ENCODE measurements around the gene PSAPL1.
"Not testable (repeated sequence)": the region's sequence is repeated elsewhere in the genome, so short reads cannot be mapped to it uniquely, and the experiment has no call there.

The PSAPL1 gene

DNA sequence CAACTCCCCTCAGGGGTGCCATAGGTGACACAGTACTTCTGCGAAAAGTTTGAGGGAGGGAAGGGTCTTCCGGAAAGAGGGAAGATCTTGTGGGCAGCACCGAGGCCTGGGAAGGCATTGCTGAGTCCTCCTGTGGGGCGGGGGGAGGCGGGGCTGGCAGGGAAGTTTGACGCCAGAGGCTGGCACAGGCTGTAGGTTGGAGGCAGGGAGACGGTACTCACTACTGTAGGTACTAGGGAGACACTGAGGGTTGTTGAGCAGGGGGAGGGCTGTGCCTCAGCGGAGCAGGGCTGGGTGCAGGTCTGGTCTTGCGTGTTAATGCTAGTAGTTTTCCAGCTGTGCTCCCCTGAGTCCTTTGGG lies 23.3 kb upstream of the PSAPL1 start:
- DNase-seq (ENCODE audit: low spot score), result no peak

DNA sequence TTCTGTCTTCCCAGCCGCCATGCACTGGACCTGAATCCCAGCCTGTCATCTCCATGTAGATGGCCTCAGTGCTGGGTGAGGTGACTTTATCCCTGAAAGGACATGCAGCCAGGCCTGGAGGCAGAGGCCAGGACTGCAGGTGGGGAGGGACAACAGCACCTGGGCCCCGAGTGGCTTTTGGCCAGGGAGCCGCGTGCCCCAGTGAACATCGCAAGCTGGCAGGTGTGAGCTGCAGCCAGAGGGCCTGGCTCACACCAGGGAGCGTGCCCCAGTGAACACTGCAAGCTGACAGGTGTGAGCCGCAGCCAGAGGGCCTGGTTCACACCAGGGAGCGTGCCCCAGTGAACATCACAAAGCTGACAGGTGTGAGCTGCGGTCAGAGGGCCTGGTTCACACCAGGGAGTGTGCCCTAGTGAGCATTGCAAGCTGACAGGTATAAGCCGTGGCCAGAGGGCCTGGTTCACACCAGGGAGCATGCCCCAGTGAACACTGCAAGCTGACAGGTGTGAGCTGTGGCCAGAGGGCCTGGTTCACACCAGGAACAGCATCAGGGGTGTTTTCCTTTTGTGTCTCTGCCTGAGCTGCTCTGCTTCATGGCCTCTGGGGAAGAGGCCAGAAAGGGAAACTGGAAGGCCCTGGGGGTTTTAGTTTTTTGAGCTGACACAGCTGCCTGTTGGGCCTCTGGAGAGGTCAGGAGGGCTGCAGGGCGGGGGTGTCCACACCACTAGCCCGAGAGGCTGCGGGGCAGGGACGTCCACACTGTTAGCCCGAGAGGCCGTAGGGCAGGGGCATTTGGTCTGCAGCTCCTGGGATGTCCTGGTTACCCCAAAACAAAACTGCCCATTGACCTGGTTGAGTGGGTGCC lies 22.7 kb upstream of the PSAPL1 start:
- no peak for DNase-seq (ENCODE audit: low spot score)

DNA sequence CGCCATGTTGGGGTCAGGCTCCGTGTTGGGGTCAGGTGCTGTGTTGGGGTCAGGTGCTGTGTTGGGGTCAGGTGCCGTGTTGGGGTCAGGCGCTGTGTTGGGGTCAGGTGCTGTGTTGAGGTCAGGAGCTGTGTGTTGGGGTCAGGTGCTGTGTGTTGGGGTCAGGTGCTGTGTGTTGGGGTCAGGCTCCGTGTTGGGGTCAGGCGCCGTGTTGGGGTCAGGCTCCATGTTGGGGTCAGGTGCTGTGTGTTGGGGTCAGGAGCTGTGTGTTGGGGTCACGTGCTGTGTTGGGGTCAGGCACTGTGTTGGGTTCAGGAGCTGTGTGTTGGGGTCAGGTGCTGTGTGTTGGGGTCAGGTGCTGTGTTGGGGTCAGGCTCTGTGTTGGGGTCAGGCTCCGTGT lies 18.1 kb upstream of the PSAPL1 start:
- DNase-seq (ENCODE audit: low spot score), result not testable (repeated sequence)

DNA sequence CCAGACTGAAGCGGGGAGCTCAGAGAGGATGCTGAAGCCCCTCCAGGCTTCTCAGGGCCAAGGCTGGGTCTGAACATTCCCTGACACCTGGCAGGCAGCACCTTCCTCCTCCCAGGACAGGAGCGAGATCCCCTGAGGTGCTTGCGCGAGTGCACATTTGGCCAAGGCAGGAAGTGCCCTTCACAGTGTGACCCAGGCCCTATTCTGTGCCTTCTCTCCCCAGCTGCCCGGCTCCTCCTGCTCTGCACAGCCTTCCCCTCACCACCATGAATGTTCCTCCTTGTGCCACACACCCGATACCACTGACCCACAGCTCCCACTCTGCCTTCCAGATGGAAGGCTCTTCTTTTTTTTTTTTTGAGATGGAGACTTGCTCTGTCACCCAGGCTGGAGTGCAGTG lies 17.1 kb upstream of the PSAPL1 start:
- DNase-seq (ENCODE audit: low spot score), result no peak

DNA sequence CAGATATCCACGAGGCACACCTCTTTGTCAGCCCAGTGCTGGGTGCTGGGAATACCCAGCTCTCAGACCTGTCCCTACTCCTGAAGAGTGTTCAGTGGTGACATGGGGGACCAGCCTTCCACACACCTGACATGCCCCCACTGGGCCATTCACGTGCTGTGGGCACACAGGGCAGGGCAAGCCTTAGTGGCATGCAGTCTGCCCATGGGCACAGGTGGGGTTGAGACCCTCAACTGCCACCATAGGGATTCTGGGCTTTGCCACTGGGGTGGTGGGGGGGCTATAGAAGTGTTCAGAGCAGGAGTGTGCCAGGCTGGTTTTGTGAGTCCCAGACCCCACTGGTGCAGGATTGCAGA lies 16.7 kb upstream of the PSAPL1 start:
- DNase-seq (ENCODE audit: low spot score), result no peak

DNA sequence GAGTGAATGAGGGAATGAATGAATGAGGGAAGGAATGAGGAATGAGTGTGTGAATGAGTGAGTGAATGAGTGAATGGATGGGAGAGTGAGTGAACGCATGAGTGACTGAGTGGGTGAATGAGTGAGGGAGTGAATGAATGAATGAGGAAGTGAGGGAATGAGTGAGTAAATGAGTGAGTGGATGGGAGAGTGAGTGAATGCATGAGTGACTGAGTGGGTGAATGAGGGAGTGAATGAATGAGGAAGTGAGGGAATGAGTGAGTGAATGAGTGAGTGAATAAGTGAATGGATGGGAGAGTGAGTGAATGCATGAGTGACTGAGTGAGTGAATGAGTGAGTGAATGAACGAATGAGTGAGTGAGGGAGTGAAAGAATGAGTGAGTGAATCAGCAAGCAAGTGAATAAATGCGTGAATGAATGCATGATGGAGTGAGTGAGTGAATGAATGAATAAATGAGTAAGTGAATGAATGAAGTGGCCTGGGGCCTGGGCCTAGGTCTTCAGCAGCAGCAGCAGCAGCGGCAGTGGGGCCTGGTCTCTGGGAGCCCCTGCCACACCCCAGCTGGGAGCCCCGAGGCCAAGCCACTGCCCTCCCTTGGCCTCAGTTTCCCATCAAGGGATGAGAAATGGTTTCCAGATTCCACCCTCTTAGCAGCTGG lies 16.2 kb upstream of the PSAPL1 start:
- DNase-seq (ENCODE audit: low spot score), result no peak

DNA sequence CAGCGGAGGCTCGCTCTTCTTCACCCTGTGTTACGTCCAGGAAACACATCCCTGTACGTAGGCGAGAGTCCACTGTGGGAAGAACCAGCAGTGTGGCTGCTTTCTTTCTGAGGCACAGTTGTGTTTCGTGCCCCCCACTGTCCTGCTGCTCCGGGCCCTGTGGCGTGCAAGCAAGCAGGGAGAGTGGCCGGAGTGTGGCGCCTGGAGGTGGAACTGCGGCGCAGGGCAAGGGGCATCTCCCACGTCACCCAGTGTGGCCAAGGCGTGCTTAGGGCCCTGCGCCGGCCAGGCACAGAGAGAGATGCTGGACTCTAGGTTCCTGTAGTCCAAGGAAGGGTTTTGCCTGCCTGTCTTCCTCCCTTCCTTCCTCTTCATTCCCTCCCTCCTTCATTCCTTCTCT lies 13.3 kb upstream of the PSAPL1 start:
- DNase-seq (ENCODE audit: low spot score), result no peak

DNA sequence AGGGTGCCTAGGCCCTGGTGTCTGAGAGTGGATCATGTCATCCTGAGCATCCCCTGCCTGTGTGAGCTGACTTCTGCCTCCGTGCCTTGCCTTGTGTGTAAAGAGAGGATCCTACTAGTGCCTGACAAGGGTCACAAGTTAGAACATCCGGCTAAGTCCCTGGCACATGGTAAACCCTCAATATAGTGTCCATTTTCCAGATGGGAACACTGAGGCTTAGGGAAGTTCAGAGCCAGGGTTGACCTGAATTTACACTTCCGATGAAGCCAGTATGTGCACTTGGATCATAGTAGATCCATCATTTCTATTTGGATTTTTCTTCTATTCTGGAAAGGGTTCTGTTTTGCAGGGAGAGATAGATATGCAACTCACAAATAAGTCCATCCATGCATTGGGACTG lies 12.5 kb upstream of the PSAPL1 start:
- DNase-seq (ENCODE audit: low spot score), result no peak

DNA sequence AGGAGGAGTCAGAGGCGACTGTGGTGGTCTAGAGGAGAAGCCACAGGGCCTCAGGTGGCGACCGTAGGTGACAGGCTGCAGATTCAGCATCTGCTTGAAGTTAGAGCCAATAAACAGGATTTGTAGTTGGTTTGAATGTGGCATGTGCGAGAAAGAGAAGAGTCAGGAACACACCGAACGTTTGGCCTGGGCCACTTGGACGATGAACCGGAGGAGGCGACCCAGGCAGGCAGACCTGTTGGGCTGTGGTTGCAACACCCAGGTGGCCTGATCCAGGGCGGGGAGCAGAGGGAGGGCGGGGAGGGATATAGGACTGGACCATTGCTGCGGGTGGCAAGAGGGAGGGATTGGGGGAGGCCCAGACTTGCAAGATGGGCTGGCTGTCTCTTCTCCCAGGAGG lies 10.0 kb upstream of the PSAPL1 start:
- no peak for DNase-seq (ENCODE audit: low spot score)

DNA sequence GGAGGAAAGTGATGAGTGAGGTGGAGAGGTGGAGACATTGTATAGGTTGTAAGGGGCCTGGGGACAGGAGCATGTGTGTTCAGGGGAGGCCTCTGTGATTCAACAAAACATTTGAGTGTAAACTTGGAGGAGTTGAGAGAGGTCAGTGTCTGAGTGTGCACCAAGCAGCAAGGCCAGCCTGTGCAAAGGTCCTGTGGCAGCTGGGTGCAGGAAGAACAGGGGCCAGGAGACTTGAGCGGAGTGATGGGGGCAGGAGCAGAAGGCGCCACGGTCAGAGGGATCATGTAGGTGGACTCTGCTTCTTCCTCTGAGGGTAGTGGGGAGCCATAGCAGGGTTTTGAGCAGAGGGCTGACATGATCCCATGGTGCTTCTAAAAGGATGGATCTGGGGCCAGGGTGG lies 9.6 kb upstream of the PSAPL1 start:
- DNase-seq (ENCODE audit: low spot score), result no peak

DNA sequence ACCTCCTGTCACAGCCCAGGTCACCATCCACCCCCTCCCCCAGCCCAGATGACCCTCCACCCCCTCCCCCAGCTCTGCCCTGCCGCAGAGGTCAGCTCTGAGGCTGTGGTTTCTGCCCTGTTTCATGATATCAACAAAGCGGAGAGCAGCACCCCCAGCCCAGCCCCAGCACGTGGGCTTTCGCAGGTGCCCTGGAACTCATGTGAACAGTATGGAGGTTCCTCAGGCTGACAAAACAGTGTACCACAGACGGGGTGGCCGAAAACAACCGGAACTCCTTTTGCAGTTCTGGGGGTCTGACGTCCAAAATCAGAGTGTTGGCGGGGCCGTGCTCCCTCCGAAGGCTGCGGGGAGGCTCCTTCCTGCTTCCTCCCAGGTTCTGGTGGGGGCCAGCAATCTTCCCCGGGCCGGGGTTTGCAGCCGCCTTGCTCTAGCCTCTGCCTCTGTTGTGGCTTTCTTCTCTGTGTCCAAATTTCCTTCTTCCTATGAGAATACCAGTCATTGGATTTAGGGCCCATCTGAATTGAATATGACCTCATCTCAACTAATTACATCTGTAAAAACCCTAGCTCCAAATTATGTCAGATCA lies 7.9 kb upstream of the PSAPL1 start:
- DNase-seq (ENCODE audit: low spot score), result no peak

DNA sequence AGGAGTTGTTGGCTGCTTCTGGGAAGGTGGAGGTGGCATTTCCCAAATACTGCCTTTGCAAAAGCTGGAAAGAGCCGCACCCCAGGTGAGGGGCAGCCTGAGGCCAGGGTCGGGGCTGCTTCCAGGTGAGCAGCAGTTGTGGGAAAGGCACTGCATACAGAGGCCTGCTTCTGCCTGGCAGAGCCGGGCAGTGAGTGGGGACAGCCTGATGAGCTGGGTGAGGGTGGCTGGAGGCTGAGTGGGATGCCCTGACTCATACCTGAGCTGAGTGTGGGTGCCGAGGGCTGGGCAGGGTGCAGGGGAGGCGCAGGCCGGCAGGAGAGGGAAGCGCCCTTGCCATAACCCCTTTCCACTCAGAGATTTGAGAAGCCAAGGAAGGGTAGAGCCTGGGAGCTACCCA lies 6.5 kb upstream of the PSAPL1 start:
- no peak for DNase-seq (ENCODE audit: low spot score)

DNA sequence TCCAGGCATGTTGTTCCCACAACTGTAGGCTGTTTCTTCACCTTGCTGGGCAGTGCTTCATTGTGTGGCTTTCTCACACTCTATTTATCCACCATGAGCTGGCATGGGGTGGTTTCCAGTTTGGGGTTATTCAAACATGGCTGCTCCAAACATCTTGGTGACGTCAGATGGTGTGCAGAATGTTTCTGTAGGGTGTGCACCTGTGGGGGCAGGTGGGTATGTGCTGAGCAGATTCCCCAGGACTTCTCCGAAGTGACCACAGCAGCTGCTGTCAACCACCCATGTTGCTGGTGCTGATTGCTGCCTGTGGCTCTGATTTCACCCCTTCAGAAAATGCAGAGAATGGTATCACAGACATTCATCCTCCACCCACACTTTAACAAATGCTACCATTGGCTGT lies 5.0 kb upstream of the PSAPL1 start:
- DNase-seq (ENCODE audit: low spot score), result no peak

DNA sequence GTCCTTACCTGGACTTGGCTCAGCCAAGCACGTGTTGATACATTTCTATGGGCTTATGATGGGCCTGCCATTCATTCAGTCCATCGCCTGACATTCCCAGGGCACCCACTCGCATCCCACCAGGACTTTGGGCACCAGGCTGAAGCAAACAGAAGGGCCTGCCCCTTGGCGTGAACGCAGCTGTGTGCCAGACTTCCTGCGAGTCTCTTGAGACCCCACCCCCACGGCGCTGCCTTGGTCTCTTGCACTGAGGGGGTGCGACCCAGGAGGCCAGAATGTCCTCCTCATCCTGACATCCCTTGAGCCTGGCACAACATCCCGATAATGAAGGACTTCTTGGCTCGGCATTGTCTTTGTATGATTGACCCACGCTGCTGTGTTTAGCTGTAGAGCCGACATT lies 1.5 kb upstream of the PSAPL1 start:
- no peak for DNase-seq (ENCODE audit: low spot score)

DNA sequence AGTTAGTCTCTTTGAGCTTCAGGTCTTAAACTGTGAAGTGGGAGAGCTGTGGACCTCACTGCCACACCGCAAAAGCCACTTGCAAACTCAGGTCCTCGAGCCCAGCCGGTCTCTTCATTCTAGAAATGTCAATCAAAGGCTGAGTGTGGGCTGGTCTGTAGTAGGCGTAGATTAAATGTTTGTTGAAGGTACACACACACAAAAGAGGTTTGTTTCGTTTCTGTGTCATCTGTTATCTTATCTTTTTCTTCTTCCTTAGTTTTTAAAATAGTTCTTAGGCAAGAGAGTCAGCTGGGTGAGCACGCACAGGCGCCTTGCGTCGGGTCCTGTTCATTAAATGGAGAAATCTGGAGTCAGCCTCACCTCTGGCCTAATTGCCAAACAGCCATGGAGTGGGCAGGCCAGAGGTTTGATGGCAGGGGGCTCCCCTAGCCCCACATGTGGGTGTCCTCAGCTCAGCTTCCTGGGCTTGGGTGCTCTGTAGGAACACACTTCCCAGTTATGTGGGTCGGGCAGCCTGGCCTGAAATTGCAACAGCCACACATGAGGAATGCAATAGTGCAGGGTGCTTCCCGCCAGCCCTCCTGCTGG lies 836 bp upstream of the PSAPL1 start:
- no peak for DNase-seq (ENCODE audit: low spot score)

DNA sequence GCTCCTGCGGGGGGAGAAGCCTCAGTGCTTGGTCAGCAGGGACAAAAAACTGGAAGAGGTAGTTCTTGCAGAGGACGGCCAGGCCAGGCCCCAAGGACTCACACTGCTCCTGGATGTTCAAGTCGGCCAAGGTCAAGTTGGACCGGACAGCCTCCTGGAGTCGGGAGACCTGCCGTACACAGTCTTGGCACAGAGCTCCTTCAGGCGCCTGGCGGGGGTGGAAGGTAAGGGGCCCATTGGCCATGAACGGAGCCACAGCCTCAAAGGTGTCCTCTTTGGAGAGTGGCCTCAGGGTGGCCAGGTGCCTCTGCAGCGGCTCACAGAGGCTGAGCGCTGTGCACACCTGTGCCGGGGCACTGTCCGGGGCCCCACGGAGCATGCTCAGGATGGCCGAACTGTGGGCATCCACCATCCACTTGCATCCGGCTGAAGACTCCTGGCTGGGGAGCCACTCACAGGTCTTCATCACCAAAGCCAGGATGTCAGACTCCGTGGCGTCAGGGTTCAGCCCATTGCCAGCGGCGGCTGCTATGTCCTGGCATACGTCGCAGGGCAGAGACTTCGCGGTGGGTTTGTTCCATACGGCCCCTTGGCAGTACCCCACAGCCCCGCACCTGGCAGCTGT lies 477 bp downstream of the PSAPL1 start:
- no peak for DNase-seq (ENCODE audit: low spot score)

DNA sequence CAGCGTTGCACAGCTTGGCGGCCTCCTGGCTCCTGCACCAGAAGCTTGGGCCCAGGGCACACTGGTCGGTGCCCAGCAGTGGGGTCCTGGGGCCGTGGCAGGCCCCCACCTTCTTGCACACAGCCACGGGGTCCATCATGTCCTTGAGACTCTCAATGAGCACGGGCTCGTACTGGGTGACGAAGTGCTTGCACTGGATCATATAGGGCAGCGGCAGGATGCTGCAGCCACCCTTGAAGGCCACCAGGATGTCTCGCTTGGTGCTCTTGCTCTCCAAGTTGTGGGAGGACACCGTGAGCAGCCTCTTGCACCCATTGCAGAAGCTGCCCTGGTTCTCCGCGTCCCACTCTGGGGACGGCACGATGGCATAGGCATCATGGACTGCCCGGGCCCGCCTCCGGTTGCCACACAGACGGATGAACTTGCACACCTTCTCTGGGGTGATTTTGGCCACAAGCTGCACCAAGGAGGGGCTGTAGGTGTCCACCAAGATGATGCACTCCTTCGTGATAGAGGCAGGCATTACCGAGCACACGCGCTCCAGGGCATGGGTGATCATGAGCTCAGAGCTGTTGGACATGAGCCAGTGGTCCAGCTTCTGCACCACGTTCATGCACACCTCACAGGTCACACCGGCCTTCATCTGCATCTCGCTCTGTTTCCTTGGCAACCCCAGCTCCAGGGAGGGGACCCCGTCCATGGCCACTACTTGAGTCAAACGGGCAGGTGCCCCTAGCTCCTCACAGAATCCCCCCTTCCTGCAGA lies 1.2 kb downstream of the PSAPL1 start:
- no peak for DNase-seq (ENCODE audit: low spot score)

DNA sequence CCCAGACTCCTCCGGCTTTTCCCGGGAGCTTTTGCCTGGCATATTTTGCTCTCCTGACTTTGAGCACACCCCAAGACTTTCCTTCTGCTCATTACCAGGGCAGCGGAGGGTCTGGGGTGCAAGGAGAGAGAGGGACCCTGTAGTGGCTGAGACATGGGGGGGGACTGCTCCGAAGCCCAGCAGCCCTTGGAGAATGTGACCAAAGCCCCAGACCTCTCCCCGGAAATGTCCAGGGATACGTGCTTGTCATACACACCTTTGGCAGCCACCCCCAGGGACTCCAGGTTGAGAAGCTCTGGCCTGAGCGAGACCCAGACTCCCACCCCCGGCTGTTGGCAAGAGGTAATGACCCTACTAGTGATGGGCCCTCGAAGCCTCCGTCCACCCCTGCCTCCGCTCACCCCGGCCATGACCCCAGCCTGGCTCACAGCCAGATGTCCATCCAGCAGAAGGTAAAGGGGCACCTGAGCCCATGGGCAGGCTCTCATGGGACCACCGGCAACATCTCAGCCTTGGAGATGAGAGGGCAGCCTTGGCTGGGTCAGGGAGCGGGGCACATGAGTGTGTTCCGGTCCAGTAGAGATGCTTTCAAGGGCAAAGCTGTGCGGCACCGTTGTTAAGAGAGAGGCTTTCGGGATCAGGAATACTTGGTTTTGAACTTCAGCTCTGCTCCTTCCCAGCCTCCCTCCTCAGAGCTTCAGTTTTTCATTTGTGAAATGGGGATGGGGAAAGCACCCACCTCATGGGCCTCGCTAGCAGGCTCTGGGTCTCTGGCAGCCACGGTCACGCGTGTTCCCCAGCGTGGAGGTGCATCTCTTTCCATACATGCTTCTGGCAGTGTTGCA lies 2.0 kb downstream of the PSAPL1 start:
- no peak for DNase-seq (ENCODE audit: low spot score)

DNA sequence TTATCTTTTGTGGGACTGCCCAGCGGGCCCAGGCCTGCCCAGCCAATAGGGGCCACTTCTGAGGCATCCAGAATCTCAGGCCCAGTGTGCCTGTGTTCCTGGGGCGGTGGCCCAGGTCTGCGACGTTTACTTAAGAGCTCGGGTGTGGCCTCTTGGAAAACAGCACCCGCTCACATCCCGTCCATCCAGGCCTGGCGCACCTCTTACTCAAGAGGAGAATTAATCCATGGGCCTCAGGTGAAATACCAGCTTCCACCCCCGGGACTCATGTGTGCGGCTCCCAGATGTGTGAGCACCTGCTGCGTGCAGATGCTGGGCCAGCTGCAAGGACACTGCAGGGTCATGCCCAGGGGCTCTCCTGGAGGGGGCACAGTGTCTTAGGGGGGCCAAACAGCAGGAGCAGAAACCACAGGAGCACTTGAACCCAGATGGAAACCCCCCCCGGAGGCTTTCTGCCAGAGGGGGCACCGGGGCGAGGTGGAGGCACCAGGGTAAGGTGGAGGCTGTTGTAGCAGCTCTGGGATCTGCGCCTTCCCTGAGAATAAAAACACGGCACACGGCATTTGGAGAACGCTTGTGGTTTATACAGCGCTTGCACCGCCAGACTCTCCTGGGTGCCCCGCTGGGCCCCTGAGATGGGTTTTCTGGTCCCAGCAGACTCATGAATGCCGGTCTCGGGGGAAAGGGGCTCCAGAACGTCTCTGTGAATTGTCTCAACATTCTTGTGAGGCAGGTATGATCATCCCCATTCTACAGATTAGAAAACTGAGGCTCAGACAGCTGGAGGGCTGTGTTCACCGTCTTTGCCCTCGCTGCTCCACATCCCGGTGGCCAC lies 2.8 kb downstream of the PSAPL1 start:
- DNase-seq (ENCODE audit: low spot score), result no peak

Data from AG08396 (cell line).